ENCODE results near the gene C1QTNF5.

Gene C1QTNF5

GRCh38 chr11:119290894-119291497, 49.7 kb downstream of the C1QTNF5 start:
- no peak for DNase-seq (ENCODE audit: low read depth)

Data from activated T-cell treated with anti-CD3 and anti-CD28 coated beads for 1 hour (primary cell).